WTC11 (cell line): ENCODE results near the gene GALNT16. TPM values are rescaled to one million over a fixed set of nuclear protein-coding genes. Genes with fewer than 3 reads are reported as not detected.

Experiments used
- ATAC-seq: fragments of 200-7000 bp; cut with Tn5 transposase; 2 replicates; pipeline ENCODE4 v1.10.0; 2021; ENCODE audit warnings: mild to moderate bottlenecking, moderate library complexity
- CTCF ChIA-PET: fragments of 300-600 bp; sonication (Branson Sonifier 250); formaldehyde crosslinking; loops from one replicate; lab custom pipeline; 2021; ENCODE audit warnings: antibody characterized with exemption; lab: Charles Lee
- POLR2A ChIA-PET: fragments of 350-600 bp; sonication (Branson Sonifier 250); formaldehyde crosslinking; loops from one replicate; lab custom pipeline; 2021; ENCODE audit warnings: antibody characterized with exemption; lab: Charles Lee
- DNase-seq: peaks from one replicate; pipeline ENCODE4 v3.0.0; 2021; ENCODE audit warnings: low spot score
- H3K27ac Mint-ChIP-seq: 2 replicates; pipeline ENCODE4 v1.8.0; 2021; ENCODE audit warnings: mixed read lengths
- H3K27me3 Mint-ChIP-seq: 2 replicates; pipeline ENCODE4 v1.8.0; 2021; ENCODE audit warnings: low read depth, mild to moderate bottlenecking, moderate library complexity, mixed read lengths
- H3K36me3 Mint-ChIP-seq: 2 replicates; pipeline ENCODE4 v1.8.0; 2021; ENCODE audit warnings: mixed read lengths
- H3K4me1 Mint-ChIP-seq: 2 replicates; pipeline ENCODE4 v1.8.0; 2022; ENCODE audit warnings: mixed read lengths
- H3K4me3 Mint-ChIP-seq: 2 replicates; pipeline ENCODE4 v1.8.0; 2021; ENCODE audit warnings: mild to moderate bottlenecking, moderate library complexity, mixed read lengths
- H3K9me3 Mint-ChIP-seq: 2 replicates; pipeline ENCODE4 v1.8.0; 2021; ENCODE audit warnings: mixed read lengths
- ESRRA ChIP-seq: sonication (generic); formaldehyde crosslinking; IDR thresholded peaks from 2 replicates; pipeline ENCODE4 v1.8.1; 2022; ENCODE audit warnings: mild to moderate bottlenecking, missing genetic modification reagents, borderline replicate concordance
- GTF2I ChIP-seq: fragments of 250-450 bp; sonication (Bioruptor Pico); conservative IDR thresholded peaks from 2 replicates; pipeline ENCODE4 v1.4.0; 2021; ENCODE audit warnings: mild to moderate bottlenecking
- MXD4 ChIP-seq: fragments of 250-450 bp; sonication (Bioruptor Pico); IDR thresholded peaks from 2 replicates; pipeline ENCODE4 v1.8.0; 2021; ENCODE audit warnings: mild to moderate bottlenecking, moderate library complexity, borderline replicate concordance
- NFE2L1 ChIP-seq: sonication (generic); formaldehyde crosslinking; IDR thresholded peaks from 2 replicates; pipeline ENCODE4 v1.8.1; 2023; ENCODE audit warnings: missing genetic modification reagents
- NR2C2 ChIP-seq: sonication (generic); formaldehyde crosslinking; IDR thresholded peaks from 2 replicates; pipeline ENCODE4 v1.8.0; 2022; ENCODE audit warnings: mild to moderate bottlenecking, missing genetic modification reagents
- PREB ChIP-seq: sonication (generic); formaldehyde crosslinking; IDR thresholded peaks from 2 replicates; pipeline ENCODE4 v1.8.1; 2022; ENCODE audit warnings: mild to moderate bottlenecking, missing genetic modification reagents, moderate library complexity, borderline replicate concordance
- PRRX2 ChIP-seq: fragments of 250-450 bp; sonication (Bioruptor Pico); IDR thresholded peaks from 2 replicates; pipeline ENCODE4 v1.8.0; 2021; ENCODE audit warnings: mild to moderate bottlenecking
- RELA ChIP-seq: sonication (generic); formaldehyde crosslinking; IDR thresholded peaks from 2 replicates; pipeline ENCODE4 v1.8.1; 2022; ENCODE audit warnings: missing genetic modification reagents, mild to moderate bottlenecking, borderline replicate concordance
- SMAD4 ChIP-seq: sonication (generic); formaldehyde crosslinking; IDR thresholded peaks from 2 replicates; pipeline ENCODE4 v1.8.0; 2022; ENCODE audit warnings: mild to moderate bottlenecking, missing genetic modification reagents
- TP53 ChIP-seq: sonication (generic); formaldehyde crosslinking; IDR thresholded peaks from 2 replicates; pipeline ENCODE4 v1.8.1; 2023; ENCODE audit warnings: mild to moderate bottlenecking, missing genetic modification reagents
- ZBTB43 ChIP-seq: sonication (generic); formaldehyde crosslinking; IDR thresholded peaks from 2 replicates; pipeline ENCODE4 v1.8.1; 2023; ENCODE audit warnings: mild to moderate bottlenecking, missing genetic modification reagents
- ZNF219 ChIP-seq: sonication (generic); formaldehyde crosslinking; IDR thresholded peaks from 2 replicates; pipeline ENCODE4 v1.8.0; 2023; ENCODE audit warnings: missing genetic modification reagents, mild to moderate bottlenecking, borderline replicate concordance
- ZNF423 ChIP-seq: fragments of 250-450 bp; sonication (Bioruptor Pico); IDR thresholded peaks from 2 replicates; pipeline ENCODE4 v2.1.2; 2022; ENCODE audit warnings: mild to moderate bottlenecking, moderate library complexity
- ZNF671 ChIP-seq: fragments of 250-450 bp; sonication (Bioruptor Pico); IDR thresholded peaks from 2 replicates; pipeline ENCODE4 v1.8.0; 2021; ENCODE audit warnings: mild to moderate bottlenecking
- total RNA-seq: library from RNA; stranded (reverse); gene quantifications from 3 replicates; pipeline ENCODE4 v1.2.3, GENCODE V29; 2021
- TF ChIP-seq, protein P1 (sequence below): fragments of 250-450 bp; sonication (Bioruptor Pico); IDR thresholded peaks from 2 replicates; pipeline ENCODE4 v1.9.0; 2021; ENCODE audit warnings: mild to moderate bottlenecking, borderline replicate concordance
- TF ChIP-seq, protein P2 (sequence below): sonication (generic); formaldehyde crosslinking; IDR thresholded peaks from 2 replicates; pipeline ENCODE4 v1.8.0; 2022; ENCODE audit warnings: mild to moderate bottlenecking, missing genetic modification reagents
- TF ChIP-seq, protein P3 (sequence below): sonication (generic); formaldehyde crosslinking; conservative IDR thresholded peaks from 2 replicates; pipeline ENCODE4 v1.8.1; 2023; ENCODE audit warnings: mild to moderate bottlenecking, low read depth, missing genetic modification reagents, moderate library complexity
- TF ChIP-seq, protein P4 (sequence below): sonication (generic); formaldehyde crosslinking; conservative IDR thresholded peaks from 2 replicates; pipeline ENCODE4 v1.8.1; 2022; ENCODE audit warnings: mild to moderate bottlenecking, missing genetic modification reagents
- TF ChIP-seq, protein P5 (sequence below): sonication (generic); formaldehyde crosslinking; IDR thresholded peaks from 2 replicates; pipeline ENCODE4 v1.8.1; 2022; ENCODE audit warnings: low read depth, missing genetic modification reagents, borderline replicate concordance

Gene GALNT16
- total RNA-seq, 1 experiment from 2014 or later: 4.5 TPM

- no peak for TF ChIP-seq ZNF671
Observed at GRCh38 chr14:69268223-69268622, 8.3 kb downstream of the GALNT16 start (continued).

DNA sequence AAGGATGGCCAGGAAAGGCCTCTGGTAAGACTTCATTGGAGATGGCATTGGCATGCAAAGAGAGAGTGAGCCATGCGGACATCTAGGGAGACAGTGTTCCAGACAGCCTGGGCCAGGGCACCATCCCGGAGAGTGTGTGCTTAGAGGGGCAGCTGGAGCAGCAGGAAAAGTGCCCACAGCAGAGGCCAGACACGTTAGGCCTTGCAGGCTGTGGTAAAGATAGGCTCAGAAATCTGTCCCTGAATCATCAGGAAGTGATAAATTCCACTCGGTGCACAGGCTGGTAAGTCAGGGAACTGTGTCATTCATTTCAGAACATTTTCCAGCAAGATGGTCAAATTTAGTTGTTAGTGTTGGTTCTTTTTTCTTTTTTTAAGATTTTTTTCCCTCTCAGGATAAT lies 8.8 kb downstream of the GALNT16 start:
- Mint-ChIP-seq H3K27ac (no peak overlapping the region), H3K36me3 (no peaks in the 10 kb centered on the region), H3K4me1 (no peaks in the 10 kb centered on the region), H3K27me3 (no peaks in the 10 kb centered on the region), H3K4me3 (no peak overlapping the region), H3K9me3 (no peaks in the 10 kb centered on the region)
- no peak for DNase-seq
- TF ChIP-seq ZNF423 (no peak), GTF2I (CRISPR knock-in tag) (no peak), NFE2L1 (CRISPR knock-in tag) (no peak), PREB (no peak), ZBTB43 (no peak)
- TF ChIP-seq, protein P1, sequence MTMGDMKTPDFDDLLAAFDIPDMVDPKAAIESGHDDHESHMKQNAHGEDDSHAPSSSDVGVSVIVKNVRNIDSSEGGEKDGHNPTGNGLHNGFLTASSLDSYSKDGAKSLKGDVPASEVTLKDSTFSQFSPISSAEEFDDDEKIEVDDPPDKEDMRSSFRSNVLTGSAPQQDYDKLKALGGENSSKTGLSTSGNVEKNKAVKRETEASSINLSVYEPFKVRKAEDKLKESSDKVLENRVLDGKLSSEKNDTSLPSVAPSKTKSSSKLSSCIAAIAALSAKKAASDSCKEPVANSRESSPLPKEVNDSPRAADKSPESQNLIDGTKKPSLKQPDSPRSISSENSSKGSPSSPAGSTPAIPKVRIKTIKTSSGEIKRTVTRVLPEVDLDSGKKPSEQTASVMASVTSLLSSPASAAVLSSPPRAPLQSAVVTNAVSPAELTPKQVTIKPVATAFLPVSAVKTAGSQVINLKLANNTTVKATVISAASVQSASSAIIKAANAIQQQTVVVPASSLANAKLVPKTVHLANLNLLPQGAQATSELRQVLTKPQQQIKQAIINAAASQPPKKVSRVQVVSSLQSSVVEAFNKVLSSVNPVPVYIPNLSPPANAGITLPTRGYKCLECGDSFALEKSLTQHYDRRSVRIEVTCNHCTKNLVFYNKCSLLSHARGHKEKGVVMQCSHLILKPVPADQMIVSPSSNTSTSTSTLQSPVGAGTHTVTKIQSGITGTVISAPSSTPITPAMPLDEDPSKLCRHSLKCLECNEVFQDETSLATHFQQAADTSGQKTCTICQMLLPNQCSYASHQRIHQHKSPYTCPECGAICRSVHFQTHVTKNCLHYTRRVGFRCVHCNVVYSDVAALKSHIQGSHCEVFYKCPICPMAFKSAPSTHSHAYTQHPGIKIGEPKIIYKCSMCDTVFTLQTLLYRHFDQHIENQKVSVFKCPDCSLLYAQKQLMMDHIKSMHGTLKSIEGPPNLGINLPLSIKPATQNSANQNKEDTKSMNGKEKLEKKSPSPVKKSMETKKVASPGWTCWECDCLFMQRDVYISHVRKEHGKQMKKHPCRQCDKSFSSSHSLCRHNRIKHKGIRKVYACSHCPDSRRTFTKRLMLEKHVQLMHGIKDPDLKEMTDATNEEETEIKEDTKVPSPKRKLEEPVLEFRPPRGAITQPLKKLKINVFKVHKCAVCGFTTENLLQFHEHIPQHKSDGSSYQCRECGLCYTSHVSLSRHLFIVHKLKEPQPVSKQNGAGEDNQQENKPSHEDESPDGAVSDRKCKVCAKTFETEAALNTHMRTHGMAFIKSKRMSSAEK: no peak
- TF ChIP-seq, protein P2, sequence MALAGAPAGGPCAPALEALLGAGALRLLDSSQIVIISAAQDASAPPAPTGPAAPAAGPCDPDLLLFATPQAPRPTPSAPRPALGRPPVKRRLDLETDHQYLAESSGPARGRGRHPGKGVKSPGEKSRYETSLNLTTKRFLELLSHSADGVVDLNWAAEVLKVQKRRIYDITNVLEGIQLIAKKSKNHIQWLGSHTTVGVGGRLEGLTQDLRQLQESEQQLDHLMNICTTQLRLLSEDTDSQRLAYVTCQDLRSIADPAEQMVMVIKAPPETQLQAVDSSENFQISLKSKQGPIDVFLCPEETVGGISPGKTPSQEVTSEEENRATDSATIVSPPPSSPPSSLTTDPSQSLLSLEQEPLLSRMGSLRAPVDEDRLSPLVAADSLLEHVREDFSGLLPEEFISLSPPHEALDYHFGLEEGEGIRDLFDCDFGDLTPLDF (CRISPR knock-in tag): no peak
- ChIA-PET POLR2A (no interaction called here), CTCF (no interaction called here)
- ATAC-seq: no peak

DNA sequence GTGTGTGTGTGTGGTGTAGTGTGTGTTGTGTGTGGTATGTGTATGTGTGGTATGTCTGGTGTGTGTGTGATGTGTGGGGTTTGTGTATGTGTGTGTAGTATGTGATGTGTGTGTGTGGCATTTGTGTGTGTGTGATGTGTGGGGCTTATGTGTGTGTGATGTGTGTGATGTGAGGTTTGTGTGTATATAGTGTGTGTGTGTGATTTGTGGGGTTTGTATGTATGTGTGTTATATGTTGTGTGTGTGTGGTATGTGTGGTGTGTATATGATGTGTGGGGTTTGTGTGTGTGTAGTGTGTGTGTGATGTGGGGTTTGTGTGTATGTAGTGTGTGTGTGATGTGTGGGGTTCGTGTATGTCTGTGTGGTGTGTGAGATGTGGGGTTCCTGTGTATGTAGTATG lies 9.4 kb downstream of the GALNT16 start:
- POLR2A ChIA-PET: no interaction called here
- ATAC-seq: no peak

More for the DNA sequence above, 9.4 kb downstream of the GALNT16 start:
- Mint-ChIP-seq H3K4me1 (no peaks in the 10 kb centered on the region), H3K4me3 (no peak overlapping the region), H3K27me3 (no peaks in the 10 kb centered on the region), H3K9me3 (no peaks in the 10 kb centered on the region), H3K27ac (no peak overlapping the region), H3K36me3 (no peaks in the 10 kb centered on the region)
- CTCF ChIA-PET: interaction anchor here (0.6 to 2.2 kb wide), 2 partner anchors 9 to 39 kb away, joined by 3 to 8 read pairs; no protein-coding TSS in a partner anchor
- no peak for DNase-seq
- no peak for TF ChIP-seq TP53 (CRISPR knock-in tag)
- TF ChIP-seq, protein P3, sequence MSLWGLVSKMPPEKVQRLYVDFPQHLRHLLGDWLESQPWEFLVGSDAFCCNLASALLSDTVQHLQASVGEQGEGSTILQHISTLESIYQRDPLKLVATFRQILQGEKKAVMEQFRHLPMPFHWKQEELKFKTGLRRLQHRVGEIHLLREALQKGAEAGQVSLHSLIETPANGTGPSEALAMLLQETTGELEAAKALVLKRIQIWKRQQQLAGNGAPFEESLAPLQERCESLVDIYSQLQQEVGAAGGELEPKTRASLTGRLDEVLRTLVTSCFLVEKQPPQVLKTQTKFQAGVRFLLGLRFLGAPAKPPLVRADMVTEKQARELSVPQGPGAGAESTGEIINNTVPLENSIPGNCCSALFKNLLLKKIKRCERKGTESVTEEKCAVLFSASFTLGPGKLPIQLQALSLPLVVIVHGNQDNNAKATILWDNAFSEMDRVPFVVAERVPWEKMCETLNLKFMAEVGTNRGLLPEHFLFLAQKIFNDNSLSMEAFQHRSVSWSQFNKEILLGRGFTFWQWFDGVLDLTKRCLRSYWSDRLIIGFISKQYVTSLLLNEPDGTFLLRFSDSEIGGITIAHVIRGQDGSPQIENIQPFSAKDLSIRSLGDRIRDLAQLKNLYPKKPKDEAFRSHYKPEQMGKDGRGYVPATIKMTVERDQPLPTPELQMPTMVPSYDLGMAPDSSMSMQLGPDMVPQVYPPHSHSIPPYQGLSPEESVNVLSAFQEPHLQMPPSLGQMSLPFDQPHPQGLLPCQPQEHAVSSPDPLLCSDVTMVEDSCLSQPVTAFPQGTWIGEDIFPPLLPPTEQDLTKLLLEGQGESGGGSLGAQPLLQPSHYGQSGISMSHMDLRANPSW: no peak
- no peak for TF ChIP-seq MXD4 (CRISPR knock-in tag)
- TF ChIP-seq, protein P4, sequence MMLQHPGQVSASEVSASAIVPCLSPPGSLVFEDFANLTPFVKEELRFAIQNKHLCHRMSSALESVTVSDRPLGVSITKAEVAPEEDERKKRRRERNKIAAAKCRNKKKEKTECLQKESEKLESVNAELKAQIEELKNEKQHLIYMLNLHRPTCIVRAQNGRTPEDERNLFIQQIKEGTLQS: no peak
- no peak for TF ChIP-seq SMAD4
- no peak for TF ChIP-seq ESRRA (CRISPR knock-in tag)
- no peak for TF ChIP-seq NFE2L1 (CRISPR knock-in tag)
- TF ChIP-seq NR2C2: no peak
- no peak for TF ChIP-seq GTF2I (CRISPR knock-in tag)
- no peak for TF ChIP-seq ZBTB43
- TF ChIP-seq RELA (CRISPR knock-in tag): no peak
- TF ChIP-seq, protein P5, sequence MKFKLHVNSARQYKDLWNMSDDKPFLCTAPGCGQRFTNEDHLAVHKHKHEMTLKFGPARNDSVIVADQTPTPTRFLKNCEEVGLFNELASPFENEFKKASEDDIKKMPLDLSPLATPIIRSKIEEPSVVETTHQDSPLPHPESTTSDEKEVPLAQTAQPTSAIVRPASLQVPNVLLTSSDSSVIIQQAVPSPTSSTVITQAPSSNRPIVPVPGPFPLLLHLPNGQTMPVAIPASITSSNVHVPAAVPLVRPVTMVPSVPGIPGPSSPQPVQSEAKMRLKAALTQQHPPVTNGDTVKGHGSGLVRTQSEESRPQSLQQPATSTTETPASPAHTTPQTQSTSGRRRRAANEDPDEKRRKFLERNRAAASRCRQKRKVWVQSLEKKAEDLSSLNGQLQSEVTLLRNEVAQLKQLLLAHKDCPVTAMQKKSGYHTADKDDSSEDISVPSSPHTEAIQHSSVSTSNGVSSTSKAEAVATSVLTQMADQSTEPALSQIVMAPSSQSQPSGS (CRISPR knock-in tag): no peak
- no peak for TF ChIP-seq PRRX2
- no peak for TF ChIP-seq ZNF219 (CRISPR knock-in tag)
